ENCODE results near the gene ZFP64.

The ZFP64 gene

GRCh38 chr20:52103335-52103912 lies 88.2 kb downstream of the ZFP64 start:
- no peak for DNase-seq

GRCh38 chr20:52102559-52102958 lies 89.0 kb downstream of the ZFP64 start:
- no peak for DNase-seq

- DNase-seq = no peak
These were observed 89.5 kb downstream of the ZFP64 start for GRCh38 chr20:52102126-52102525.
